ENCODE measurements around the gene PRR35.

Gene PRR35

DNA sequence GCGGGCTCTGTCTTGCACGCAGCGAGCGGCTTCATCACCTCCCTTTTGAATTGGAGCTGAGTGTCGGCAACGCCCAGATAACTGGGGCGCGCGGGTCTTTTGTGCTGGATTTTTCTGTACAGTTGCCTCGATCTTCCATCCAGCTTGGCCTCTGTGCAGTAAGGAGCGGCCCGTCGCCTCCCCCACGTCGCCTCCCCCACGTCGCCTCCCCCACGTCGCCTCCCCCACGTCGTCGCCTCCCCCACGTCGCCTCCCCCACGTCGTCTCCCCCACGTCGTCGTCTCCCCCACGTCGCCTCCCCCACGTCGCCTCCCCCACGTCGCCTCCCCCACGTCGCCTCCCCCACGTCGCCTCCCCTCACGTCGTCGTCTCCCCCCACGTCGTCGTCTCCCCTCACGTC, 15.7 kb upstream of the PRR35 start:
- TF ChIP-seq ZFX (IDR thresholded peaks at IDR 0.05; ENCODE audit: borderline replicate concordance), result no peak
- no peak for TF ChIP-seq CTCF (IDR thresholded peaks at IDR 0.05)
- no peak overlapping the region for H3K27ac ChIP-seq

GRCh38 chr16:546909-547770, 13.1 kb upstream of the PRR35 start:
- peak; percentile 81 for TF ChIP-seq CTCF (IDR thresholded peaks at IDR 0.05)
- TF ChIP-seq ZFX (IDR thresholded peaks at IDR 0.05; ENCODE audit: borderline replicate concordance), result no peak
- no peak overlapping the region for H3K27ac ChIP-seq

- TF ChIP-seq ZFX (IDR thresholded peaks at IDR 0.05; ENCODE audit: borderline replicate concordance) (no peak), CTCF (IDR thresholded peaks at IDR 0.05) (no peak)
- no peak overlapping the region for H3K27ac ChIP-seq
Measured at GRCh38 chr16:548586-548985, 11.6 kb upstream of the PRR35 start.

GRCh38 chr16:549544-550263, 10.5 kb upstream of the PRR35 start:
- H3K27ac ChIP-seq, result no peak overlapping the region
- TF ChIP-seq ZFX (IDR thresholded peaks at IDR 0.05; ENCODE audit: borderline replicate concordance), result no peak
- peak; percentile 41 for TF ChIP-seq CTCF (IDR thresholded peaks at IDR 0.05)

- no peak overlapping the region for H3K27ac ChIP-seq
- TF ChIP-seq CTCF (IDR thresholded peaks at IDR 0.05) (no peak), ZFX (IDR thresholded peaks at IDR 0.05; ENCODE audit: borderline replicate concordance) (no peak)
Measured at GRCh38 chr16:551210-551609, 9.0 kb upstream of the PRR35 start.

GRCh38 chr16:552171-552570, 8.0 kb upstream of the PRR35 start:
- no peak overlapping the region for H3K27ac ChIP-seq
- TF ChIP-seq CTCF (IDR thresholded peaks at IDR 0.05) (no peak), ZFX (IDR thresholded peaks at IDR 0.05; ENCODE audit: borderline replicate concordance) (no peak)

All from 22Rv1 (cell line).